Lower lobe of right lung (tissue), 2 donors: ENCODE measurements around the gene DAZAP1. TPM values are rescaled to one million over a fixed set of nuclear protein-coding genes. Genes with fewer than 3 reads are reported as not detected.

Source experiments
- ATAC-seq, 2 donors: fragments of 200-7000 bp; cut with Tn5 transposase; one replicate each; pipeline ENCODE4 v1.9.1; 2020 to 2022; ENCODE audit warnings: mild to moderate bottlenecking in 2 of 2, moderate library complexity in 2 of 2
- DNase-seq: peaks from one replicate; pipeline ENCODE4 v3.0.0-alpha.2; 2020
- H3K27ac ChIP-seq: fragments of 200-600 bp; one replicate; pipeline ENCODE4 v1.8.0; 2022
- H3K27me3 ChIP-seq: fragments of 200-600 bp; one replicate; pipeline ENCODE4 v1.8.0; 2022; ENCODE audit warnings: low read depth
- H3K36me3 ChIP-seq: fragments of 200-600 bp; one replicate; pipeline ENCODE4 v1.8.0; 2022; ENCODE audit warnings: mild to moderate bottlenecking
- H3K4me1 ChIP-seq: fragments of 200-600 bp; one replicate; pipeline ENCODE4 v1.8.0; 2022
- H3K4me3 ChIP-seq: fragments of 200-600 bp; one replicate; pipeline ENCODE4 v1.8.0; 2022; ENCODE audit warnings: mild to moderate bottlenecking
- H3K9me3 ChIP-seq: fragments of 200-600 bp; one replicate; pipeline ENCODE4 v1.8.0; 2022
- intact Hi-C: fragments of 100-400 bp; cut with DNase I; formaldehyde crosslinking; loops from one replicate; pipeline ENCODE4 v1.11.0; 2022
- total RNA-seq: library from RNA; stranded (reverse); fragmentation: NEBNext Ultra II Directional; extraction: Animal tissue kit (Norgen Biotek cat#: 25700); gene quantifications from one replicate; pipeline ENCODE4 v1.2.1, GENCODE V29; 2021
- TF ChIP-seq, protein P1 (sequence below): fragments of 200-600 bp; IDR thresholded peaks from one replicate; pipeline ENCODE4 v1.8.0; 2022; ENCODE audit warnings: antibody characterized with exemption, mild to moderate bottlenecking
- donor health status: DM: no; HTN: yes; CAD: no; lungs with severe emphysema.

The DAZAP1 gene
- total RNA-seq, 1 donor from 2014 or later = 89.4 TPM

DNA sequence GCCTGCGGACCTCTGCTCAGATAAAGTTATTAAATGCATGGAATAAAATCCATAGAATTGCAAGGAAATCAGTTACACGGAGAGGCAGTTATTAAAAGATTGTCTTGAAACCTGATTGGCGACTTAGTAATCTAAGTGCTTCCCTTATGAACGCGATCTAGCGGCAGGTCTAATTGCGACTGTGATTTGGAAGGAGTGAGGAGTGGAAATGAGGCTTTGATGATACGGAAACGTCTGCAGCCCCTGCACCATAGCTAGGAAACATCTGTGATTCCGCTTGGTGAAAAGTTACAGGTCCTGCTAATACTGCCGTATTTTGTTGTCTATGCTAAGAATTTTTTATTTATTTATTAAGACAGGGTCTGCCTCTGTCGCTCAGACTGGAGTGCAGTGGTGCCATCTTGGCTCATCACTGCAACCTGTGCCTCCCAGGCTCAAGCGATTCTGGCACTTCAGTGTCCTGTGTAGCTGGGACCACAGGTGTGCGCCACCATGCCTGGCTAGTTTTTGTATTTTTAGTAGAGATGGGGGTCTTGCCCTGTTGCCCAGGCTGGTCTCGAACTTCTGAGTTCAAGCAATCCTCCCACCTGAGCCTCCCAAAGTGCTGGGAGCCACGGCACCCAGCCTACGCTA is 22.8 kb upstream of the DAZAP1 start:
- H3K36me3 ChIP-seq = peaks cover 18% of the 10 kb centered on the region
- peaks cover 18% of the 10 kb centered on the region for H3K4me1 ChIP-seq
- no peaks in the 10 kb centered on the region for H3K27me3 ChIP-seq
- intact Hi-C loops = no loop called here
- peak overlapping the region; percentile 82 for H3K27ac ChIP-seq
- ATAC-seq (no peak), DNase-seq (no peak)
- H3K4me3 ChIP-seq = peak overlapping the region; percentile 89
- no peaks in the 10 kb centered on the region for H3K9me3 ChIP-seq
- TF ChIP-seq, protein P1, sequence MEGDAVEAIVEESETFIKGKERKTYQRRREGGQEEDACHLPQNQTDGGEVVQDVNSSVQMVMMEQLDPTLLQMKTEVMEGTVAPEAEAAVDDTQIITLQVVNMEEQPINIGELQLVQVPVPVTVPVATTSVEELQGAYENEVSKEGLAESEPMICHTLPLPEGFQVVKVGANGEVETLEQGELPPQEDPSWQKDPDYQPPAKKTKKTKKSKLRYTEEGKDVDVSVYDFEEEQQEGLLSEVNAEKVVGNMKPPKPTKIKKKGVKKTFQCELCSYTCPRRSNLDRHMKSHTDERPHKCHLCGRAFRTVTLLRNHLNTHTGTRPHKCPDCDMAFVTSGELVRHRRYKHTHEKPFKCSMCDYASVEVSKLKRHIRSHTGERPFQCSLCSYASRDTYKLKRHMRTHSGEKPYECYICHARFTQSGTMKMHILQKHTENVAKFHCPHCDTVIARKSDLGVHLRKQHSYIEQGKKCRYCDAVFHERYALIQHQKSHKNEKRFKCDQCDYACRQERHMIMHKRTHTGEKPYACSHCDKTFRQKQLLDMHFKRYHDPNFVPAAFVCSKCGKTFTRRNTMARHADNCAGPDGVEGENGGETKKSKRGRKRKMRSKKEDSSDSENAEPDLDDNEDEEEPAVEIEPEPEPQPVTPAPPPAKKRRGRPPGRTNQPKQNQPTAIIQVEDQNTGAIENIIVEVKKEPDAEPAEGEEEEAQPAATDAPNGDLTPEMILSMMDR = no peak

DNA sequence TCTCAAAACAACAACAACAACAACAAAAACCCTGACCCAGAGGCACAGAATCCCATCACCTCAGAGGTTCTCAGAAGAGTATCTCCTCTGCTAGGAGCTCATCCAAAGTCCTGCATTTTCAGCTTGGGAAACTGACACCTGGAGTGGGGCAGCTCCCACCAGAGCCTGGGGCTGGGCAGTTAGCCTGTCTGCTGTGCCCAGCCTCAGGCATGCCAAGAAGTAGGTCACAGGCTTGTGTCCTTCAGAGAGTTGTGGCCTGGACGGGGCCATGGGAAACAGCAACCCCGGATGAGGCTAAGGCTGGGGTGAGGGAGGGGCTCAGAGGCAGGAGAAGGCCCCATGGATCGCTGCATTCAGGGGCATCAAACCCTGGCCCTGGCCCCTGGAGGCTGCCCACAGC is 21.6 kb upstream of the DAZAP1 start:
- Histone ChIP-seq H3K9me3 (no peaks in the 10 kb centered on the region), H3K27me3 (no peaks in the 10 kb centered on the region), H3K4me1 (peaks cover 18% of the 10 kb centered on the region), H3K27ac (no peak overlapping the region), H3K4me3 (no peak overlapping the region), H3K36me3 (peaks cover 28% of the 10 kb centered on the region)
- DNase-seq (no peak), ATAC-seq (no peak)
- TF ChIP-seq, protein P1 = no peak
- intact Hi-C loops = no loop called here

- no peak for ATAC-seq
- H3K9me3 ChIP-seq = no peaks in the 10 kb centered on the region
- no peak overlapping the region for H3K4me3 ChIP-seq
- peaks cover 41% of the 10 kb centered on the region for H3K36me3 ChIP-seq
- no peaks in the 10 kb centered on the region for H3K27me3 ChIP-seq
- DNase-seq = no peak
- peaks cover 18% of the 10 kb centered on the region for H3K4me1 ChIP-seq
- H3K27ac ChIP-seq = no peak overlapping the region
- intact Hi-C loops = no loop called here
- TF ChIP-seq, protein P1 = no peak
Measured at GRCh38 chr19:1386945-1387683, 20.3 kb upstream of the DAZAP1 start.

DNA sequence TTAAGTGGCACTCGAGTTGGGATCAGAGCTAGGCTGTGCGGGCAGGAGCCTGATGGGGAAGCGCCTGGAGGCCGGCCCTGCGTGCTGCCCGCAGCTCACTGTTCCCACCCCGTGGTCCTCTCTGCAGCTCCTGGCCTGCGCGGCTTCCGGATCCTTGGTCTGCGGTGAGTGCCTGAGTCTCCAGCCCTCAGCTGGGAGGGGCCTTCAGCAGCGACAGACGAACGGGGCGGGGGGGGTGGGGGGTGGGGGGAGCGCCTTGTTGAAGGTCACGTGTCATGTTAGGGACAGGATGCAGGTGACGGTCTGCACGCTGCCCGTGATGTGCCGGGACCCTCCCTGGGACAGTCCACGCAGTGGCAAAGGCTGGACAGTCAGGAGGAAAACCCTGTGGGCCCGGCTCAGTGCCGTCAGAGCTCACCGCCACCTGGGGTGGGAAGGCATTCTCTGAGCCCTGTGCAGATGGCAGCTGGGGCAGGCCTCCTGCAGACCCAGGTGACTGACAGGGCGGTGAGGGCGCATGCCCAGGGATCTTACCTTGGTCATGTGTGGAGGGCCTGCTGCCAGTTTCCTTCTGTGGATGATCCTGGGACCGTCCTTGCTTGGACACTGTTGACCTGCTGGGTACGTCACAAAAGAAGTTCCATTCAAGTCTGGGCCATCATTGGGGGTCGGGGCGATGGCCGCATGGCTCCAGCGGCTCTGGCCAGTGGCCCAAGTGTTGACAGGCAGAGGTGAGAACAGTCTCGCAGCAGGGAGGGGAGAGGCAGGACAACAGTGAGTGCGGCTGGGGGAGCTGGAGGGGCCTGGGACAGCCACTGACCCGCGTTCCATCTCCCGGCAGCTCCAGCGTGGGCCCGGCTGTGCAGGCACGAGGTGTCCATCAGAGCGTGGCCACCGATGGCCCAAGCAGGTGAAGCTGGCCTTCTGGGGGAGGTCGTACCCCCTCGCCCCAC is 19.4 kb upstream of the DAZAP1 start:
- intact Hi-C loops = no loop called here
- H3K4me3 ChIP-seq = no peak overlapping the region
- peaks cover 18% of the 10 kb centered on the region for H3K4me1 ChIP-seq
- H3K36me3 ChIP-seq = peaks cover 49% of the 10 kb centered on the region
- DNase-seq = no peak
- no peaks in the 10 kb centered on the region for H3K9me3 ChIP-seq
- TF ChIP-seq, protein P1 = no peak
- no peak for ATAC-seq
- H3K27ac ChIP-seq = no peak overlapping the region
- no peaks in the 10 kb centered on the region for H3K27me3 ChIP-seq

DNA sequence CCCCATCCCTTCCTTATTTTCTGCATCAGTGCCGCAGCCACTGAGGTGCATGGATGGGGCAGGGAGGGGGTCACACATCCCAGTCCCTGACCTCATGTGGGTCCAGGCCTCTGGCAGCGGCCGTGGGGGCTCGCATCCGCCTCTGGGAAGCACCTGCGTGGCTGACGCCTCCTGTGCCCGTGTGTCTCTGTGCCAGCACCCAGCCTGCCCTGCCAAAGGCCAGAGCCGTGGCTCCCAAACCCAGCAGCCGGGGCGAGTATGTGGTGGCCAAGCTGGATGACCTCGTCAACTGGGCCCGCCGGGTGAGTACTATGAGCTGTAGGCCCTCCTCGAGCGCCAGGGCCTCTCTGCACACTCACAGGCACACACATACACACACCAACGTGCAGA is 18.8 kb upstream of the DAZAP1 start:
- intact Hi-C loops = no loop called here
- no peaks in the 10 kb centered on the region for H3K27me3 ChIP-seq
- no peak overlapping the region for H3K27ac ChIP-seq
- peaks cover 56% of the 10 kb centered on the region for H3K36me3 ChIP-seq
- peaks cover 18% of the 10 kb centered on the region for H3K4me1 ChIP-seq
- ATAC-seq = no peak
- TF ChIP-seq, protein P1 = no peak
- H3K4me3 ChIP-seq = no peak overlapping the region
- H3K9me3 ChIP-seq = no peaks in the 10 kb centered on the region
- DNase-seq = no peak
